Measurements from ENCODE around the gene HIC1. TPM values are rescaled to one million over a fixed set of nuclear protein-coding genes. Genes with fewer than 3 reads are reported as not detected.

The HIC1 gene
- polyA plus RNA-seq, 1 donor (not counting 4 experiments of a cell fraction or from before 2014, with no cell fraction given): 0.64 TPM

- Histone ChIP-seq H3K9ac (ENCODE audit: control insufficient read depth, extremely low read depth, insufficient read depth, low read length) (no peak overlapping the region), H2AFZ (ENCODE audit: control insufficient read depth, low read length) (no peak overlapping the region), H3K4me2 (ENCODE audit: control insufficient read depth, extremely low read depth, insufficient read depth, low read depth, low read length) (no peak overlapping the region), H3K4me1 (ENCODE audit: control insufficient read depth, extremely low read depth, insufficient read depth, low read length) (peaks cover 6% of the 10 kb centered on the region), H3K36me3 (ENCODE audit: control insufficient read depth in 2 of 2, extremely low read depth in 1 of 2, insufficient read depth in 2 of 2, low read length in 2 of 2) (peaks cover 0 to 1% of the 10 kb centered on the region in 2 experiments), H3K79me2 (ENCODE audit: control insufficient read depth, insufficient read depth, low read length) (peaks cover 5% of the 10 kb centered on the region), H3K27me3 (ENCODE audit: control insufficient read depth, extremely low read depth, insufficient read depth, low read length) (no peaks in the 10 kb centered on the region), H3K27ac (ENCODE audit: control insufficient read depth, insufficient read depth, low read length) (no peak overlapping the region), H3K9me3 (ENCODE audit: control insufficient read depth, low read depth, low read length) (no peaks in the 10 kb centered on the region), H3K4me3 (ENCODE audit: control insufficient read depth in 2 of 3, extremely low read depth in 1 of 3, insufficient read depth in 2 of 3, low read depth in 1 of 3, low read length in 3 of 3) (no peak overlapping the region), H3K9me1 (ENCODE audit: control insufficient read depth, extremely low read depth, insufficient read depth, low read length) (no peaks in the 10 kb centered on the region), H4K20me1 (ENCODE audit: control insufficient read depth, extremely low read depth, insufficient read depth, low read length) (no peaks in the 10 kb centered on the region)
- TF ChIP-seq, protein P1, sequence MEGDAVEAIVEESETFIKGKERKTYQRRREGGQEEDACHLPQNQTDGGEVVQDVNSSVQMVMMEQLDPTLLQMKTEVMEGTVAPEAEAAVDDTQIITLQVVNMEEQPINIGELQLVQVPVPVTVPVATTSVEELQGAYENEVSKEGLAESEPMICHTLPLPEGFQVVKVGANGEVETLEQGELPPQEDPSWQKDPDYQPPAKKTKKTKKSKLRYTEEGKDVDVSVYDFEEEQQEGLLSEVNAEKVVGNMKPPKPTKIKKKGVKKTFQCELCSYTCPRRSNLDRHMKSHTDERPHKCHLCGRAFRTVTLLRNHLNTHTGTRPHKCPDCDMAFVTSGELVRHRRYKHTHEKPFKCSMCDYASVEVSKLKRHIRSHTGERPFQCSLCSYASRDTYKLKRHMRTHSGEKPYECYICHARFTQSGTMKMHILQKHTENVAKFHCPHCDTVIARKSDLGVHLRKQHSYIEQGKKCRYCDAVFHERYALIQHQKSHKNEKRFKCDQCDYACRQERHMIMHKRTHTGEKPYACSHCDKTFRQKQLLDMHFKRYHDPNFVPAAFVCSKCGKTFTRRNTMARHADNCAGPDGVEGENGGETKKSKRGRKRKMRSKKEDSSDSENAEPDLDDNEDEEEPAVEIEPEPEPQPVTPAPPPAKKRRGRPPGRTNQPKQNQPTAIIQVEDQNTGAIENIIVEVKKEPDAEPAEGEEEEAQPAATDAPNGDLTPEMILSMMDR (optimal IDR thresholded peaks at IDR 0.05 in 1 of 3, IDR thresholded peaks at IDR 0.05 in 1 of 3, conservative IDR thresholded peaks at IDR 0.05 in 1 of 3; ENCODE audit: extremely low read depth in 1 of 3, insufficient read depth in 2 of 3, low read length in 3 of 3): no peak
- no peak for TF ChIP-seq EZH2 (IDR thresholded peaks at IDR 0.05; ENCODE audit: low read length)
- DNase-seq (ENCODE audit: low read depth, low spot score) (no peak), FAIRE-seq (no peak)
- dilution Hi-C loops (cut with MboI; ENCODE audit: extremely low pct_ligation_motif_present, low sequenced_read_pairs): no loop called here
Observed at GRCh38 chr17:2034157-2034556, 20.7 kb upstream of the HIC1 start.

DNA sequence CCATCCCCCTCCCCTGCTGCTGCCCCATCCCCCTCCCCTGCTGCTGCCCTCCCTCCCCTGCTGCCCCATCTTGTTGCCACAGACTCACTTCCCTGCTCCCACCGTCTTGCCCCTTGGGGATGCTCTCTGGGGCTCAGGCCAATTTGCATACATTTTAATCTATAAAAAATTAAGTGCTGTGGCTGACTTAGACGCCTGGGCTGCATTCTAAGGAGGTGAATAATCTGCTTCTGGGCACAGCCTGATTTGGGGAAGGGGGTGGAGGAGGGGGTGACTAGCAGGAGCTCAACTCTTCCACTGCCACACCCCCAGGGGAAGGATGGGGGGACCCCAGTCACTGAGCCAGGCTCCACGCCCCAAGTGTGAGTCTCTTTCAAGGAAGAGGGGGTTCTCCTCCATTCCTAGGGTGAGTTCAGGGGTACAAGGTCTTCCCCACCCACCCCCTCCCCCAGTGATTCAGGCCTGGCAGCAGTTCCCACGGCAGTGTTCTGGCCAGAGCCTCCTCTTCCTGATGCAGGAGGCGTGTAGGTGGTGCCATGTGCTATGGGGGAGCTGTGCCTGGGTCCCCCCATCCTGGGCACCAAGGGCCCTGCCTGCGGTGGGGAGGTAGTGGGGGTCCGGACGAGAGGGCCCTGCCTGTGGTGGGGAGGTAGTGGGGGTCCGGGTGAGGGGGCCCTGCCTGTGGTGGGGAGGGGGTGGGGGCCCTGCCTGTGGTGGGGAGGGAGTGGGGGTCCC lies 19.9 kb upstream of the HIC1 start:
- peaks cover under 1 to 1% of the 10 kb centered on the region in 2 experiments for H3K36me3 ChIP-seq (ENCODE audit: control insufficient read depth in 2 of 2, extremely low read depth in 1 of 2, insufficient read depth in 2 of 2, low read length in 2 of 2)

More for the DNA sequence above, 19.9 kb upstream of the HIC1 start:
- Histone ChIP-seq H2AFZ (ENCODE audit: control insufficient read depth, low read length) (no peak overlapping the region), H3K9ac (ENCODE audit: control insufficient read depth, extremely low read depth, insufficient read depth, low read length) (peak overlapping the region; percentile 33), H3K79me2 (ENCODE audit: control insufficient read depth, insufficient read depth, low read length) (peaks cover 5% of the 10 kb centered on the region), H3K4me1 (ENCODE audit: control insufficient read depth, extremely low read depth, insufficient read depth, low read length) (peaks cover 6% of the 10 kb centered on the region), H3K4me2 (ENCODE audit: control insufficient read depth, extremely low read depth, insufficient read depth, low read depth, low read length) (peak overlapping the region; percentile 16), H3K4me3 (ENCODE audit: control insufficient read depth in 2 of 3, extremely low read depth in 1 of 3, insufficient read depth in 2 of 3, low read depth in 1 of 3, low read length in 3 of 3) (no peak overlapping the region), H3K9me3 (ENCODE audit: control insufficient read depth, low read depth, low read length) (no peaks in the 10 kb centered on the region), H4K20me1 (ENCODE audit: control insufficient read depth, extremely low read depth, insufficient read depth, low read length) (no peaks in the 10 kb centered on the region), H3K9me1 (ENCODE audit: control insufficient read depth, extremely low read depth, insufficient read depth, low read length) (no peaks in the 10 kb centered on the region), H3K27me3 (ENCODE audit: control insufficient read depth, extremely low read depth, insufficient read depth, low read length) (no peaks in the 10 kb centered on the region), H3K27ac (ENCODE audit: control insufficient read depth, insufficient read depth, low read length) (no peak overlapping the region)
- dilution Hi-C loops (cut with MboI; ENCODE audit: extremely low pct_ligation_motif_present, low sequenced_read_pairs): no loop called here
- FAIRE-seq (no peak), DNase-seq (ENCODE audit: low read depth, low spot score) (no peak)
- no peak for TF ChIP-seq EZH2 (IDR thresholded peaks at IDR 0.05; ENCODE audit: low read length)
- TF ChIP-seq, protein P1 (optimal IDR thresholded peaks at IDR 0.05 in 1 of 3, IDR thresholded peaks at IDR 0.05 in 1 of 3, conservative IDR thresholded peaks at IDR 0.05 in 1 of 3; ENCODE audit: extremely low read depth in 1 of 3, insufficient read depth in 2 of 3, low read length in 3 of 3): no peak
